Neural progenitor cell (in vitro differentiated cells): ENCODE measurements around the gene PBX3. TPM values are rescaled to one million over a fixed set of nuclear protein-coding genes. Genes with fewer than 3 reads are reported as not detected.
A peak's percentile ranks its signal among the peaks of the same experiment; 100 is the strongest.

Source experiments
- DNase-seq: peaks from one replicate; pipeline ENCODE4 v3.0.0-alpha.2; 2016; ENCODE audit warnings: low spot score
- H2AFZ ChIP-seq: fragments of 200-600 bp; sonication (generic); replicated peaks from 2 replicates; pipeline ENCODE4 v1.6.1; 2016; ENCODE audit warnings: antibody characterized with exemption
- H3F3A ChIP-seq: fragments of 200-600 bp; sonication (generic); 2 replicates; pipeline ENCODE4 v1.6.1; 2016; ENCODE audit warnings: antibody characterized with exemption, low read depth
- H3K27ac ChIP-seq: fragments of 200-600 bp; sonication (generic); 2 replicates; pipeline ENCODE4 v1.5.1; 2016; ENCODE audit warnings: mild to moderate bottlenecking
- H3K27me3 ChIP-seq: fragments of 200-600 bp; sonication (generic); 2 replicates; pipeline ENCODE4 v1.6.1; 2016; ENCODE audit warnings: mild to moderate bottlenecking, moderate library complexity
- H3K36me3 ChIP-seq: fragments of 200-600 bp; sonication (generic); 2 replicates; pipeline ENCODE4 v1.5.1; 2016
- H3K4me1 ChIP-seq: fragments of 200-600 bp; sonication (generic); 2 replicates; pipeline ENCODE4 v1.6.1; 2016; ENCODE audit warnings: mixed run types
- H3K4me2 ChIP-seq: fragments of 200-600 bp; sonication (generic); 2 replicates; pipeline ENCODE4 v1.6.1; 2016
- H3K4me3 ChIP-seq: fragments of 200-600 bp; sonication (generic); 2 replicates; pipeline ENCODE4 v1.5.1; 2016
- H3K79me2 ChIP-seq: fragments of 200-600 bp; sonication (generic); 2 replicates; pipeline ENCODE4 v1.6.1; 2016; ENCODE audit warnings: low read depth
- H3K9ac ChIP-seq: fragments of 200-600 bp; sonication (generic); 2 replicates; pipeline ENCODE4 v1.6.1; 2016
- H3K9me3 ChIP-seq: fragments of 200-600 bp; sonication (generic); 2 replicates; pipeline ENCODE4 v1.5.1; 2016; ENCODE audit warnings: low read depth
- H4K20me1 ChIP-seq: fragments of 200-600 bp; sonication (generic); 2 replicates; pipeline ENCODE4 v1.6.1; 2016; ENCODE audit warnings: low read depth
- H3K27ac Mint-ChIP-seq: 3 replicates; pipeline ENCODE4 v1.8.0; 2021; ENCODE audit warnings: mixed read lengths
- H3K27me3 Mint-ChIP-seq: 2 replicates; pipeline ENCODE4 v1.8.0; 2022; ENCODE audit warnings: low read depth, mild to moderate bottlenecking, inconsistent platforms, moderate library complexity, mixed read lengths; ENCODE audit not compliant: insufficient read depth
- H3K36me3 Mint-ChIP-seq: 3 replicates; pipeline ENCODE4 v1.8.0; 2021; ENCODE audit warnings: mixed read lengths
- H3K4me1 Mint-ChIP-seq: 3 replicates; pipeline ENCODE4 v1.8.0; 2021; ENCODE audit warnings: mixed read lengths
- H3K4me3 Mint-ChIP-seq: 3 replicates; pipeline ENCODE4 v1.8.0; 2021; ENCODE audit warnings: mild to moderate bottlenecking, moderate library complexity, mixed read lengths
- H3K9me3 Mint-ChIP-seq: 3 replicates; pipeline ENCODE4 v1.8.0; 2020; ENCODE audit warnings: mixed read lengths
- CTCF ChIP-seq: fragments of 200-600 bp; sonication (generic); IDR thresholded peaks from 2 replicates; pipeline ENCODE4 v1.5.1; 2017; ENCODE audit warnings: antibody characterized with exemption, mild to moderate bottlenecking
- EZH2 ChIP-seq: fragments of 200-600 bp; sonication (generic); IDR thresholded peaks from 2 replicates; pipeline ENCODE4 v1.6.1; 2017; ENCODE audit warnings: antibody characterized with exemption, mild to moderate bottlenecking, moderate library complexity
- EZH2phosphoT487 ChIP-seq: fragments of 200-600 bp; sonication (generic); IDR thresholded peaks from 2 replicates; pipeline ENCODE4 v1.6.1; 2017; ENCODE audit warnings: antibody characterized with exemption
- total RNA-seq: library from RNA; depleted of rRNA; stranded (reverse); fragments of >200 nt; gene quantifications from 2 replicates; pipeline ENCODE4 v1.2.3, GENCODE V29; 2015; ENCODE audit warnings: low replicate concordance

Gene PBX3
- total RNA-seq, 1 donor from 2014 or later = 99.5 TPM

GRCh38 chr9:125706651-125707471, 40.3 kb upstream of the PBX3 start, which contains the start of gene MAPKAP1:
Gene MAPKAP1, minus strand, starts transcription at chr9:125707208. Its CDS starts 34,634 bp downstream, at chr9:125672574.
- Histone ChIP-seq H3K4me1 (peaks cover 4% of the 10 kb centered on the region), H3K9me3 (no peaks in the 10 kb centered on the region), H3K27me3 (no peaks in the 10 kb centered on the region), H2AFZ (peak within 1 kb of the TSS; percentile 80), H3K4me2 (peak within 1 kb of the TSS; percentile 90), H3K9ac (peak within 1 kb of the TSS; percentile 64), H4K20me1 (peaks cover 3% of the 10 kb centered on the region), H3F3A (no peaks in the 10 kb centered on the region), H3K36me3 (no peaks in the 10 kb centered on the region), H3K27ac (no peak within 1 kb of the TSS), H3K79me2 (peaks cover 48% of the 10 kb centered on the region), H3K4me3 (peak within 1 kb of the TSS; percentile 85)
- Mint-ChIP-seq H3K27ac (peak within 1 kb of the TSS; percentile 91), H3K36me3 (peaks cover 3% of the 10 kb centered on the region), H3K27me3 (peaks cover 4% of the 10 kb centered on the region), H3K4me1 (peaks cover 16% of the 10 kb centered on the region), H3K9me3 (no peaks in the 10 kb centered on the region), H3K4me3 (peak within 1 kb of the TSS; percentile 91)
- TF ChIP-seq CTCF (no peak), EZH2phosphoT487 (peak; percentile 22), EZH2 (peak; percentile 71)
- DNase-seq = peak; percentile 98

GRCh38 chr9:125707472-125707804, 39.7 kb upstream of the PBX3 start:
- peaks cover 4% of the 10 kb centered on the region for H3K4me1 ChIP-seq
- peaks cover 42% of the 10 kb centered on the region for H3K79me2 ChIP-seq
- H3K4me3 ChIP-seq = peak overlapping the region; percentile 85
- H3K4me1 Mint-ChIP-seq = peaks cover 15% of the 10 kb centered on the region
- H3K4me2 ChIP-seq = peak overlapping the region; percentile 90
- no peak overlapping the region for H3K27ac ChIP-seq
- H3K9me3 ChIP-seq = no peaks in the 10 kb centered on the region
- DNase-seq = no peak
- peak overlapping the region; percentile 82 for H3K27ac Mint-ChIP-seq
- no peaks in the 10 kb centered on the region for H3F3A ChIP-seq
- TF ChIP-seq EZH2phosphoT487 = no peak
- TF ChIP-seq CTCF = no peak
- no peak for TF ChIP-seq EZH2
- H4K20me1 ChIP-seq = peaks cover 3% of the 10 kb centered on the region
- H2AFZ ChIP-seq = peak overlapping the region; percentile 80
- no peaks in the 10 kb centered on the region for H3K9me3 Mint-ChIP-seq
- H3K4me3 Mint-ChIP-seq = peak overlapping the region; percentile 91
- H3K27me3 ChIP-seq = no peaks in the 10 kb centered on the region
- H3K36me3 ChIP-seq = no peaks in the 10 kb centered on the region
- H3K27me3 Mint-ChIP-seq = peaks cover 6% of the 10 kb centered on the region
- peaks cover 3% of the 10 kb centered on the region for H3K36me3 Mint-ChIP-seq
- H3K9ac ChIP-seq = no peak overlapping the region

GRCh38 chr9:125726456-125727132, 20.6 kb upstream of the PBX3 start:
- Histone ChIP-seq H3K9me3 (no peaks in the 10 kb centered on the region), H3K4me1 (no peaks in the 10 kb centered on the region), H3K27me3 (no peaks in the 10 kb centered on the region), H3K4me3 (no peak overlapping the region), H3K36me3 (no peaks in the 10 kb centered on the region), H3K27ac (no peak overlapping the region), H3F3A (no peaks in the 10 kb centered on the region), H4K20me1 (no peaks in the 10 kb centered on the region), H2AFZ (peak overlapping the region; percentile 59), H3K9ac (no peak overlapping the region), H3K79me2 (no peaks in the 10 kb centered on the region), H3K4me2 (no peak overlapping the region)
- H3K27me3 Mint-ChIP-seq = peaks cover 6% of the 10 kb centered on the region
- no peaks in the 10 kb centered on the region for H3K4me1 Mint-ChIP-seq
- no peaks in the 10 kb centered on the region for H3K36me3 Mint-ChIP-seq
- no peaks in the 10 kb centered on the region for H3K9me3 Mint-ChIP-seq
- H3K27ac Mint-ChIP-seq = no peak overlapping the region
- H3K4me3 Mint-ChIP-seq = no peak overlapping the region
- no peak for DNase-seq
- TF ChIP-seq EZH2phosphoT487 = no peak
- TF ChIP-seq CTCF = no peak
- no peak for TF ChIP-seq EZH2
